ENCODE measurements around the gene OR2A5.

DNA sequence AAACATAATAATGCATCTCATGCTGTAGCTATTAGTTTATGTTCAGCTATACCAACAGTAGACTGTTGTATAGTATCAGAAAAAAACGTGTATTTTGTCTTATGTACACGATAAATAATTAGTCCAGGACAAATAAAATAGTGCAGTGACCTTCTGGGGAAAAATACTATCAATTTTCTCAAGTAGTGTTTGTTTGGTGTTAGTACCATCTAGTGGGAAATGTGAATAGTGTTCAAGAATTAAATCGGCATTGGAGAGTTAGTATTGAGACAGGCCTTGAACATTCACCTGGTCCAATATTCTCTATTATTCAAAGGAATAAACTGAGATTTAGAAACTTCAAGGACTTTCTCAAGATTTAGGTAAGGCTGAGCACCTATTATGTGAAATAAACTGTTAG lies 21.7 kb upstream of the OR2A5 start:
- TF ChIP-seq, protein P1, sequence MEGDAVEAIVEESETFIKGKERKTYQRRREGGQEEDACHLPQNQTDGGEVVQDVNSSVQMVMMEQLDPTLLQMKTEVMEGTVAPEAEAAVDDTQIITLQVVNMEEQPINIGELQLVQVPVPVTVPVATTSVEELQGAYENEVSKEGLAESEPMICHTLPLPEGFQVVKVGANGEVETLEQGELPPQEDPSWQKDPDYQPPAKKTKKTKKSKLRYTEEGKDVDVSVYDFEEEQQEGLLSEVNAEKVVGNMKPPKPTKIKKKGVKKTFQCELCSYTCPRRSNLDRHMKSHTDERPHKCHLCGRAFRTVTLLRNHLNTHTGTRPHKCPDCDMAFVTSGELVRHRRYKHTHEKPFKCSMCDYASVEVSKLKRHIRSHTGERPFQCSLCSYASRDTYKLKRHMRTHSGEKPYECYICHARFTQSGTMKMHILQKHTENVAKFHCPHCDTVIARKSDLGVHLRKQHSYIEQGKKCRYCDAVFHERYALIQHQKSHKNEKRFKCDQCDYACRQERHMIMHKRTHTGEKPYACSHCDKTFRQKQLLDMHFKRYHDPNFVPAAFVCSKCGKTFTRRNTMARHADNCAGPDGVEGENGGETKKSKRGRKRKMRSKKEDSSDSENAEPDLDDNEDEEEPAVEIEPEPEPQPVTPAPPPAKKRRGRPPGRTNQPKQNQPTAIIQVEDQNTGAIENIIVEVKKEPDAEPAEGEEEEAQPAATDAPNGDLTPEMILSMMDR (IDR thresholded peaks at IDR 0.05; ENCODE audit: low read depth, low read length, poor library complexity, severe bottlenecking): no peak
- no peak for TF ChIP-seq EZH2phosphoT487 (IDR thresholded peaks at IDR 0.05; ENCODE audit: borderline replicate concordance, low read length)
